SK-N-SH treated with all-trans-retinoic acid at 6 μM for 48 hours (cell line): ENCODE data around the gene TCFL5.

Experiments used
- ARNTL ChIP-seq: fragments of 450-650 bp; formaldehyde crosslinking; IDR thresholded peaks from 2 replicates; pipeline ENCODE4 v1.5.0; 2020; ENCODE audit warnings: low read depth, mild to moderate bottlenecking, moderate library complexity, borderline replicate concordance
- CREB5 ChIP-seq: fragments of 250-450 bp; sonication (Bioruptor Pico); IDR thresholded peaks from 2 replicates; pipeline ENCODE4 v1.5.1; 2020; ENCODE audit warnings: low read depth, mild to moderate bottlenecking, moderate library complexity
- PATZ1 ChIP-seq: fragments of 250-450 bp; sonication (Bioruptor Pico); IDR thresholded peaks from 2 replicates; pipeline ENCODE4 v1.8.0; 2020; ENCODE audit warnings: mild to moderate bottlenecking, moderate library complexity, borderline replicate concordance
- PPARA ChIP-seq: fragments of 250-450 bp; sonication (Bioruptor Pico); IDR thresholded peaks from 2 replicates; pipeline ENCODE4 v1.5.0; 2020; ENCODE audit warnings: mild to moderate bottlenecking, borderline replicate concordance
- RARB ChIP-seq: fragments of 250-450 bp; sonication (Bioruptor Pico); IDR thresholded peaks from 2 replicates; pipeline ENCODE4 v1.8.0; 2021; ENCODE audit warnings: mild to moderate bottlenecking, moderate library complexity
- SNAI2 ChIP-seq: fragments of 250-450 bp; sonication (Bioruptor Pico); IDR thresholded peaks from 2 replicates; pipeline ENCODE4 v1.5.0; 2020; ENCODE audit warnings: mild to moderate bottlenecking, moderate library complexity
- TCF4 ChIP-seq: fragments of 250-450 bp; sonication (Bioruptor Pico); IDR thresholded peaks from 2 replicates; pipeline ENCODE4 v1.8.0; 2021; ENCODE audit warnings: mild to moderate bottlenecking, moderate library complexity, borderline replicate concordance
- TSHZ2 ChIP-seq: fragments of 250-450 bp; sonication (Bioruptor Pico); IDR thresholded peaks from 2 replicates; pipeline ENCODE4 v1.5.0; 2020; ENCODE audit warnings: mild to moderate bottlenecking, moderate library complexity
- ZC3H10 ChIP-seq: fragments of 250-450 bp; sonication (Bioruptor Pico); IDR thresholded peaks from 2 replicates; pipeline ENCODE4 v1.5.1; 2021; ENCODE audit warnings: mild to moderate bottlenecking, moderate library complexity
- ZFP3 ChIP-seq: fragments of 250-450 bp; sonication (Bioruptor Pico); IDR thresholded peaks from 2 replicates; pipeline ENCODE4 v1.5.0; 2020; ENCODE audit warnings: mild to moderate bottlenecking, moderate library complexity
- ZFP30 ChIP-seq: fragments of 450-650 bp; formaldehyde crosslinking; IDR thresholded peaks from 2 replicates; pipeline ENCODE4 v1.5.0; 2022; ENCODE audit warnings: mild to moderate bottlenecking, moderate library complexity
- ZNF565 ChIP-seq: fragments of 450-650 bp; formaldehyde crosslinking; conservative IDR thresholded peaks from 2 replicates; pipeline ENCODE4 v1.5.0; 2020; ENCODE audit warnings: low read depth, mild to moderate bottlenecking, moderate library complexity
- ZNF70 ChIP-seq: fragments of 450-650 bp; formaldehyde crosslinking; IDR thresholded peaks from 2 replicates; pipeline ENCODE4 v1.5.0; 2020; ENCODE audit warnings: mild to moderate bottlenecking, moderate library complexity
- TF ChIP-seq, protein P1 (sequence below): fragments of 250-450 bp; sonication (Bioruptor Pico); IDR thresholded peaks from 2 replicates; pipeline ENCODE4 v1.5.1; 2021; ENCODE audit warnings: mild to moderate bottlenecking, moderate library complexity

- TF ChIP-seq PATZ1 (CRISPR knock-in tag) (no peak), ZFP30 (no peak), ZFP3 (no peak), ZC3H10 (CRISPR knock-in tag) (no peak), ARNTL (CRISPR knock-in tag) (no peak), ZNF70 (CRISPR knock-in tag) (no peak), SNAI2 (CRISPR knock-in tag) (no peak), PPARA (no peak), TCF4 (CRISPR knock-in tag) (no peak), RARB (CRISPR knock-in tag) (no peak), TSHZ2 (CRISPR knock-in tag) (no peak), ZNF565 (CRISPR knock-in tag) (no peak), CREB5 (no peak)
- TF ChIP-seq, protein P1, sequence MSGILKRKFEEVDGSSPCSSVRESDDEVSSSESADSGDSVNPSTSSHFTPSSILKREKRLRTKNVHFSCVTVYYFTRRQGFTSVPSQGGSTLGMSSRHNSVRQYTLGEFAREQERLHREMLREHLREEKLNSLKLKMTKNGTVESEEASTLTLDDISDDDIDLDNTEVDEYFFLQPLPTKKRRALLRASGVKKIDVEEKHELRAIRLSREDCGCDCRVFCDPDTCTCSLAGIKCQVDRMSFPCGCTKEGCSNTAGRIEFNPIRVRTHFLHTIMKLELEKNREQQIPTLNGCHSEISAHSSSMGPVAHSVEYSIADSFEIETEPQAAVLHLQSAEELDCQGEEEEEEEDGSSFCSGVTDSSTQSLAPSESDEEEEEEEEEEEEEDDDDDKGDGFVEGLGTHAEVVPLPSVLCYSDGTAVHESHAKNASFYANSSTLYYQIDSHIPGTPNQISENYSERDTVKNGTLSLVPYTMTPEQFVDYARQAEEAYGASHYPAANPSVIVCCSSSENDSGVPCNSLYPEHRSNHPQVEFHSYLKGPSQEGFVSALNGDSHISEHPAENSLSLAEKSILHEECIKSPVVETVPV (CRISPR knock-in tag), result no peak
Observed at GRCh38 chr20:62849431-62849830, 12.2 kb downstream of the TCFL5 start.
